NCI-H2196 treated with DMSO at 0.1 percent for 48 hours (cell line): ENCODE results near the gene GATAD2B.
A peak's percentile ranks its signal among the peaks of the same experiment; 100 is the strongest.

Experiments used
- DNase-seq: peaks from one replicate; lab custom pipeline; 2025; ENCODE audit not compliant: unreplicated experiment; lab: John Stamatoyannopoulos, UW

GATAD2B gene

DNA sequence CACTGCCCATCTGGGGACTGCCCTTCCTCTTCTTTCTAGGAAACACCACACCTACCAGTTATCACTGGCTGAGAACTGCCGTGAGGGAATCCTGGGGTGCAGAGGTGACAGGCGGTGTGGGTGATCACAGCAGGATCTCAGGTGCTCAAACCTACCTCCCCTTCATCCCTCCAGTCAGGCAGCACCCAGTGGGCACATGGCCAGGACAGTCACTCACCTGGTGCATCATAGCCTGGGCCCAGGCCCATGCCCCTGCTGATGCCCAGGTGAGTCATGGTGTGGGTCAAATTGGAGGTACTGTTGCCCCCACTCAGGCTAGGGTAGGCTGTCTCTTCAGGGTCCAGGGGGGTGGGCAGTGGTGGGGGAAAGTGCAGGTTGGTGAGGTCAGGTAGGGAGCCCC lies 29.0 kb upstream of the GATAD2B start:
- no peak for DNase-seq

DNA sequence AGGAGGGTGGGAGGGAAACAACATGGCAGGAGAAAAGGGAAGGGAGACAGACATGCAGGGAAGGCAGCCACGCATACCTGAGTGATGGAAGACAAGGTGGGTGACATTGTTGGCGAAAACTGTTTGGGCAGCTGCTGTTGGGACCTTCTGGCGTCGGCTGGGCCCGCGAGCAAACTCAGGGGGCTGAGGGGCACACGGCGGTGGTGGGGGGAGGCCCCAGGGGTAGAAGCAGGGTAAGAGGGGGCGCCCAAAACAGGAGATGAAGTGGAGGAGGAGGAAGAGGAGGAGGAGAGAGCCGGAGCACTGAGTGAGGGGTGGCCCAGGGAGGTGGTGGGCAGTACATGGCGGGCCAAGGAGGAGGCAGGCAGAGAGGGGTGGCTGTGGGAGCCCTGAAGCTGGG lies 28.4 kb upstream of the GATAD2B start:
- DNase-seq: no peak

DNA sequence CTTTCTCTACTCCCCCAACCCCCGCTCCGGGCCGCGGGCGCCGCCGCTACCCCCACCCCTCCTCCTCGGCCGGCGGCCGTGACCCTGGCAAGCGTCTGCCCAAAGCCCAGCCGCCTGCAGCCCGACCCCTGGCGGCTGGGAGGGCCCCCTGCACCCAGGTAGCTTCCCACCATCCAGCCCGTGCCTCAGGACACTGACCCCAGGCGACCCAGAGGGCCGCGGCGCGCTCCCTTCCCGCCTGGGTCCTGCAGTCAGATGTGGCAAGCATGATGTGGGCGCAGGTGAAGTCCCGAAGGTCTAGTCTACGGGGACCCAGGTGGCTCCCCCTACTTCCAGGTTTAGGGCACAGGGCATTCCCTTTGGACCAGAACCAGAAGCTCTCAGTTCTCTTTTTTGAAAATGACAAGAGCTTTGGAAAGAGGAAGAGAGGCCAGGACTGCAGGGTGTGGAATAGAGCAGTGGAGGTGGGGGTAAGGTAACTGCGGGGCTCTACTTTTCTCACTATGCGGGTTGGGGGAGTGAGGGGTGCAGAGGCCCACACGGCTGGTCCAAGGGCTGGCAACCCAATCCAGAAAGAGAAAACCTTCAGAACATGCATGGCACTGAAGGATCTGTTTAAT lies 24.0 kb upstream of the GATAD2B start, which contains the start of gene DENND4B:
DENND4B (minus strand) TSS at position 97 of the 620 bp plus-strand sequence. CDS start 2,344 bp downstream, outside the sequence.
- peak; percentile 62 for DNase-seq

DNA sequence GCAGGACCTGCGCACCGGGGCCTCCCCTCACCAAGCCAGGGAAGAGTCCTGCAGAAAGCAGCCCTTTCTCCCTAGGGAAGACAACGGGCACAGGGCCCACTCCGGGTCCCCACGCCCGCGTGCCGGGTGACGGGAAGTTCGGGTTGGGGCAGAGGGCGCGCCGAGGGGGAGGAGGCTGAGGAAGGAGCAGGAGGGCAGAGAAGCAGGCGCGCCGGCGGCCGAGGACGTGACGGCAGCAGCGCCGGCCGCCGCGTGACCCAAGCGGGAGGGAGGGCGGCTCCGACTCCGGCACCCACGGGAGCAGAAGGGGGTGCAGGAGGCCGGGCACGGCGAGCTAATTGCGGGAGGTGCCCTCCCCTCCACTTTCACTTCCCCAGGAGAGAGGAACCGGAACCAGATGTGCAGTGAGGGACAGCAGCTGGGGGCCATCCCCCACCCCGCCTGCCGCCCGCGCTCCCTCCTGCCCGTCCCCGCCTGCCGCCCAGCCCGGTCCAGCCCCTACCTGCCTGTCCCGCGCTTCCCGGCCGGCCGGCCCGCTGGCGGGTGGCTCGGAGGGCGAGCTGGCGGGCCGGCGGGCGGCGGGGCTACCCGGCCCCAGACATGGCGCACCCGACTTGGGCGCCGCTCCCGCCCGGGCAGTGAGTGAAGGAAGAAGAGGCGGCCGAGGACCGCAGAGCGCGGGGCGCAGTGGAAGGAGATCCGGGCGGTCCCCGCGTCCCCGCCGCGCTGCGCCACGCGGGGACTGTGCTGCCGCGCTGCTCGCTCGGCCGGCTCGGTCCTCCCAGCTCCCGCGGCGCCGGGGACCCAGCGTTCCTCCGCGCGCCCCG lies 23.2 kb upstream of the GATAD2B start:
- peak; percentile 39 for DNase-seq

DNA sequence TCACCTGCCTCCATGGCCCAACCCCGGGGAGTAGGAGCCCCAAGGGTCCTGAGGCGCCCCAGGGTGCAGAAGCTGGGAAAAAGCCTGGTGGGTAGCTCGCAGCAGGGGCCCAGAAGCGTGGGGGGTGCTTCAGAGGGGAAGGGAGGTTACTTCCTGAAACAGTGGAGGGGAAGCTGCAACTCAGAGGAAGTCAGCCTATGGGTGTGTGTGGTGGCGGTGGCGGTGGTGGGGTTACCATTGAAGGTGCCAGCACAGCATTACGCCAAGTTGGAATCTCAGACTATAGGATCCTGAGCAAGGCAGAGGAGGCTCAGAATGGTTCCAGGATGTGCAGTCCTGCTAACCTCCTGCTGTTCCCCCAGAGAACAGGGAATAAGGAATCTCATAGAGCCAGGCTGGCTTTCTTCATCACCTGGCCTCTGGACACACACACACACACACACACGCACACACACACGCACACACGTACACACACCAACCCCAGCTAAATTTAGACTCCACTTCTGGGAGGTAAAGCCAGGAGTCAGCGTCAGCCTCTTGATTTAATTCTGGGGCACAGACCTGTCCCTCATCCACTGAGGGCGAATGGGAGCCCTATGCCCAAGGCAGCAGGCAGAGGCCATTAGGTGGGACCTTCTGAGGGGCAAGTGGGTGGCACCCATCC lies 22.5 kb upstream of the GATAD2B start:
- no peak for DNase-seq

DNA sequence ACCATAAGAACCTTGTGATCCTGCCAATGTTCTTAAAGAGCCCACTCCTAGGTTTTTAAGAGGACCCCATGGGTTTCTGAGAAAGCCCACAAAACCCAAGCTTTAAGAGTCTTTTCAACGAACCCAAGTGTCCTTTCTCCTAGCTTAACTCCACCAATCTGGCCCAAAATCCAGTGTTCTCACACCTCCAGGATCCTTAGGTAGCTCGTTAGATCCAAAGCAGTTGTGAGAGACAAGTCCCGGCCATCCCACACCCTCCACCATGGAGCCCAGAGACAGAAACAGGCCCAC lies 22.0 kb upstream of the GATAD2B start:
- DNase-seq: no peak

DNA sequence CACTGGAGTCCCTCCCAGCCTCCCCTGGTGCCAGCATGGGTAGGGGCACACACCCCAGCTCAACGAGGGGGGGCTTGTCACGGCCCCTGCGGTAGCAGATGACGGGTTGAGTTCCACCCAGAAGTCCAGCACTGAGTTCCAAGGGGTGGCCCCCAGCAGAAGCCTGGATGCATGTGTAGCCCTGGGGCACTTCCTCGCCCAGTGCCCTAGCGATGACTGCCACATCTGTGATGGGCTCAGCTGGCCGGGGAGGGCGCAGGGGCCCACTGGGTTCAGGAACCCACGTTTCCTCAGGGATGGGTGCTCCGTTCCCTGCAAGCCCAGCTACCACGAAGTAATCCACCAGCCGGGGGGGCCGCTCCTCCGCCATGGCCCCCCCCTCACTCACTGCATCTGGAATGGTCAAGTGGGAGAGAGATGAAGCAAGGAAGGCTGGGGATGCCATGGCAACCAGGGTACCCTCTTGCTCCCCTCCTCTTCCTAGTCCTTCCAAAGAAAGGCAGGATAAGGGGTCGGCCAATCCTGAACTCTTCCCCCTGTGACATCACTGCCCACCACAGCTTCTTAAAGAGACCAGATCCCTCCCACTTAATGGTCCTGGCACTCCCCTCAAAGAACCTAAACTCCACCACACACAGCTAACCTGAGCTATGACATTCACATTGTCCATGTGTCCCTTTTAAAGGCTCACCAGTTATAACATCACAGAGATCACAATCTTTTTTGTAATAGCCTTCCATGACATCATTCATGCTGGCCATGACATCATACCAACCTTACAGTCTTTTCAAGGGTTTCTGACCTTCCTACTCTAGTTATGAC lies 21.4 kb upstream of the GATAD2B start:
- DNase-seq: no peak

DNA sequence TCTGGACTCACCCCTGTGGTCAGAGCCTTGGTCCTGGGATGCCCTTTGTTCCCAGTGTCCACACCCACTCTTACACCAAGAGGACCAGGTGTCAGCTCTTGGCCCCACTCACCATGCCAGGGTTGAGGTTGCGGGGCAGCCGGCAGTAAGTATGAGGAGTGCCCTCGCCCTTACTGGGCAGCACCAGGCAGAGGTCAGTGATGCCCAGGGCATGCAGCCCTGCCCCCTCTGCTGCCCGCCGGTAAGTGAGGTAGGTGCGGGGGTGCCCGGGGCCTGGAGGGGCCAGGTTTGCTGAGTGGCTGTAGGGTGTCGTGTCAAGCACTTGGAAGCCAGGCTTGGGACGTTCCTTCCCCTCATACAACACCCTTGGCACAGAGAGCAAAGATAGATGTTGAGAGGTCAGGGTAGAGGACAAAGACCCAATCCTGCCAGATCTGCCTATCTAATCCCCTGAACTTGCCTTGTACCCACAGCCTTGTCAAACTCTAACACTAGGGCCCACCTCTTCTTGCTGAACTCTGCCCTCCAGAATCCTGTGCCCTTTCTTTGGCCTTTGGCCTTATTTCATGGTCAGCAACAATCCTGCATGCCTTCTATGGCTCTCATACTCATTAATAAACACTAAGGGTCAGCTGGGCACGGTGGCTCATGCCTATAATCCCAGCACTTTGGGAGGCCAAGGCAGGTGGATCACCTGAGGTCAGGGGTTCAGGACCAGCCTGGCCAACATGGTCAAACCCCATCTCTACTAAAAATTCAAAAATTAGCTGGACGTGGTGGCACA lies 20.2 kb upstream of the GATAD2B start:
- no peak for DNase-seq

DNA sequence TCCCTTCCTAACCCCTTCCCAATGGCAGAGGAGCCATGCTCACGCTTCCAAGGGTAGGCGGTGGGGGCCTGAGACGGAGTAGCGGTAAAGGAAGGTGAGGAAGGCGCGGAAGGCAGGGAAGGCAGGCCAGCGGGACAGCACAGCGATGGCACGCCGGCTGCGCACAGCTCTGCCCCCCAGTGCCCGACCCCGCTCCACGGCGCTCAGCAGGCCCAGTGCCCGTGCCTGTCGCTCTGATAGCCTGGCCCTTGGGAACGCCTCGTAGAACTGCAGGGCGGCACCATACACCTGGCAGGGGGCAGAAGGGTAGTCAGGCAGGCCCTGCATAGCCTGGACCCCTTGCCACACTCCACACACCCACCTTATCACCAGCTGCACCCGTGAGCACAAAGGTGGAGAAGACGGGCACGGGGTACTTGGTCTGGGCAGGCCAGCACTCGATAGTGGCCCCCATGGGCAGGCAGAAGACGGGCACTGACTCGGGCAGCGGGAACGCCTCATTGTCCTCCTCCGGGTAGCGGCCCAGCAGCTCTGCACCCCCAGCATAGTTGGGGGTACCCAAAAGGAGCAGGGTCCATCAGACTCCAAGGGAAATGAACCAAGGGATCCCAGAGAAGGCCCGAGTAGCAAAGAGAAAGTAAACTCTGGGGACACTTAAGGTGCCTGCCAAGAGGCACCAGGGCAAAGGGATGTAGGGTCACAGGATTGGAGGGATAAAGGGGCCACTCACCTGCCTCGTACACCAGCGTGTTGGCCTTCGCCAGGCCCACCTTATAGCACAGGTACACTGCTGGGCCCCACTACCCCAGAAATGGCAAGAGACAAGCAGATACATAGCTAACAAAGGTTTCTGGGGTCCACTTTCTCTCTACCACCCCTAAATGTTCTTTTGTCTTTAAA lies 19.3 kb upstream of the GATAD2B start:
- DNase-seq: no peak

DNA sequence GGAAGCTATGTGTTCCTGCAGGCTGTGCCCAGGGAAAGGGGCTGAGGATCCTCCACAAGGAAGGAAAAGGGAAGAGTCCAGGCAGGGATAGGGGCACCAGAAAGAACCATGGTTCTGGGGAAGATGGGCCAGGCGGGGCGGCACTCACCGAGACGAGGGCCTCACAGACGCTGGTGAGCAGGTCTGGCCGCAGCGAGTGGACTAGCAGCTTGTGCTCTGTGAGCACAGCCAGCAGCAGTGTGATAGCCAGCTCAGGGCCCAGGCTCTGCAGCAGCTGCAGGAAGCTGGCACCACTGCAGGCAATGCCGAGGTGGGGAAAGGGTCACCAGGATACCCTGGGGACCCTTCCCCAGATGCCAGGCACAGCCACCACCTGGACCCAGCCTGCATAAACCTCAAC lies 18.0 kb upstream of the GATAD2B start:
- DNase-seq: no peak

DNA sequence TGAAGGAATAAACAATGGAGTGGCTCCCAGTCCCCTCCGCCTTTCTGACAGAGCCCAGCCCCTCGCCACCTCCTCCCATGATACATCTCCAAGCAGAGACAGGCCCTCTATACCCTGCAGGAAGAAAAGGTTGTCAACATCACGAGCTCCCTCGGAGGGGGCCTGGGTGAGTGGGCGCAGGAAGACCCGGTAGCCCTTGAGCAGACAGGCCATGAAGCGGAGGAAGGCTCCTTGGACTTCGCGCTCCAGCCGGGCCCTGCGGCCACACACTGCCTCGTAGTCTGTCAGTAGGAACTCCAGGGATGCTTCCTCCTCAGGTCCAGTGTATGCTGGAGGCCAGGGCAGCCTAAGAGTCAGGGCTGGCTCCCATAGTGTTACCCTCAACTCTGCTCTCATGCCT lies 16.7 kb upstream of the GATAD2B start:
- DNase-seq: no peak

DNA sequence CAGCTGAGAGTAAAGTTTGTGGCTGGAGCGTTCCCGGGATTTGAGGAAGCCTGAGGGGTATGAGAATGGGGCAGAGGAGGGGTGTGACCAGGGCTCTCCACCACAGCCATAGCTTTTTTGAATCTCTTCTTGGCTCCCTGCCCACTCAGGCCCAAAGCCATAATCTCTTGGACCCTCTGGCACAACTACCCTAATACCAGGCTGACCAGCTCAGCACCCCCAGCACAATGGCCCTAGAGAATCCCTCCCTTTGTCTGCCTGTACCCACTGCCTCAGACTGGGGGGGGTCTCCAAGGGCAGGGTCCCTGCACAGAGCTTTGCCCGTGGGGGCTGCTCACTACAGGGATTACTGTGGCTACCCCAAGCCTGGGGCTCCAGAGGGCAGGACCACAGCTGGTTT lies 16.2 kb upstream of the GATAD2B start:
- DNase-seq: no peak

DNA sequence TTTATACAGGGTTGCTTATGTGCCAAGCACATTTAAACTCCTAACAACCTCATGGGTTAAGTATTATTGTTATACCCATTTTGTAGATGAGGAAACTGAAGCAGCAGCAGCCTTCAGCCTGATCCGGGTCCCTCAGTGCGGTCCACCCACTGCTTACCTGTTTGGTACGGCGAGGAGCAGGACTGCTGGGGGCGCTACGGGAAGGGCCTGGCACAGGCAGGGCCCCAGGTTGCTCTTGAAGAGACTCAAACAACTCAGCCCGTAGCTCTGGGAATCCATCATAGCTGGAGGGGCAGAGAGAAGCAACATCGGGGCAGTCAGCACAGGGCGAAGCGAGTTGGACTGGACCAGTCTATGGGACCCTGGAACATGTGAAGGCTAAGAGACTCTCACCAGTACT lies 14.6 kb upstream of the GATAD2B start:
- DNase-seq: no peak

DNA sequence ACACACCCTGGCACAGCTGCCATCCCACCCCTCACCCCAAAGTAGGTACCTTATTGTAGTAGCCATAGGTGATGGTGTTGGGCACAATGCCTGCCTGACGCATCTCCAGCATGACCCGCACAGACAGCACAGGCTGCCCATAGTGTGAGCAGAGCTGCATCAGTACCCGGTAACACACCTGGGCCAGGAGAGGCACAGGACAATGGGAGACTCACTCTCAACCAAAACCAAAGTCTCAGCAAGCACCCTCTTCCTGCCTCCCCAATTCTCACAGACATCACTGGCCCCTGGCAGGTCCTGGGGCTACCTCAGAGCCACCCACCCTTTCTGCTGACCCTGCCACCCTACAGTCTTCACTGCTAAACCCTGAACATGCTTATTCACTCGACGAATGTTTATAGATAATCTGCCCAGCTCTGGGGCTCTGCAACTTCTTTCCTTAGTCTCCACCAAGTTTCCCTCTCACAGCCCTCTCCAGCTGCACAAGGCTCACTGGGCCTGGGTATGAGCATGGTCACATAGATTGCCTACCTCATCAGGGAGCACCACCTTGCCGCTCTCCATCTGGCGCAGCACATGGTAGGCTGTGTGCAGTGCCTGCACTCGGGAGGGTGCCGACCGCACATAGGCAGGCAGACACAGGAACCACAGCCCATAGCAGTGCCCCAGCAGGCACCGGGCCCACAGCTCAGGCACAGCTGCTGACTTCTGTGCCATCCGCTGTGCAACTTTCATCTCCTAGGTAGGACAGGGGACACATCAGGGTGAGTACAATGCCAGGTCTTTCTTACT lies 13.4 kb upstream of the GATAD2B start:
- no peak for DNase-seq

DNA sequence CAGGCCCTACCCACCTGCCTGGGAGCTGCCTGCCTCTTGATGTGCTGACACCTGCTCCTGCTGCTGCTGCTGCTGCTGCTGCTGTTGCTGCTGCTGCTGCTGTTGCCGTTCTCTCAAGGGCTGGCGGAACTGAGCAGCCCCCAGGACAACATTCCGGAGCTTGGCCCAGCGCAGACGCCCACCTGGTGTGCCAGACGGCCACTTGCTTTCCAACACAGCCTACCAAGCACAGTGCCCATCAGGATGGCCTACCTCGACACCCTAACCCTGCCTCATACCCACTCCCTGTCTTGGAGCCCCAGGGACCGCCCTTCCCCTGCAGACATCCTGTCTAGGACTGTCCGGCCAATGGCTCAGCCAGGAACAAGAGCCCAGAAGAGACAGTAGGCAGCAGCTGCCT lies 12.0 kb upstream of the GATAD2B start:
- DNase-seq: no peak

DNA sequence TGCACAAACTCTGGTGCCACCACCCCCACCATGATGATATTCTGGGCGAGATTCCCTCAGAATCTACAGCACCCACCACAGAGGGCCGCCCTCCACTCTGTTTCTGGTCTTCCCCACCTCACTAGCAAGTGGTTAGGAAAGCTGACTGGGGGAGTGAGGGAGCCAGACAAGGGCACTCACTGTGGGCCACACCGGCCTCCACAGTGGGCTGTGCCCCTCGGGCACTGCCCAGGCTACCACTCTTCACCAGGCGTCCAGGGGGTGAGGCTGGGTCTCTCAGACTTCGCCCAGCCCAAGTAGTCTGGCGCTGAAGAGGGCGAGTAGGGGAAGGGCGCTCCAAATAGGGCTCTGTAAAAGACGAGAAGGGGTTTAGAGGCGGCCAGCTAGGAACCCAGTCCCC lies 11.2 kb upstream of the GATAD2B start:
- DNase-seq: no peak

DNA sequence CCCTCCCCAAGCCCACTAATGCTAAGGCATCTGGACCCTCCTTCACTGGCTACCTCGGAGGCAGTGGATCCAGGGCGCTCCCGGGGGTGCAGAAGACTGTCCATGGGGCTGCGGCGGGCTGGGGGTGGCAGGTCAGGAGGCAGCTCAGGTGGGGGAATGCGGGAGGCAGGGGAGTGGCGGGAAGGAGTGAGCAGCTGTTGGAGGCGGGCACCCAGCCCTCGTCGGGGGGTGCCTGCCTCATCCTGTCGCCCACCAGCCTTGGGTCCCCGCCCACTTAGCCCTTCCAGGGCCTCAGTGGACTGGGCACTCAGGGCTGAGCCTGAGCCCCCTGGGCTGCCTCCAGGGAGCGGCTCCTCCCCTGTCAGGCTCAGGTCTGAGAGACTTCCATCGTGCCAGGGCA lies 10.7 kb upstream of the GATAD2B start:
- no peak for DNase-seq

DNA sequence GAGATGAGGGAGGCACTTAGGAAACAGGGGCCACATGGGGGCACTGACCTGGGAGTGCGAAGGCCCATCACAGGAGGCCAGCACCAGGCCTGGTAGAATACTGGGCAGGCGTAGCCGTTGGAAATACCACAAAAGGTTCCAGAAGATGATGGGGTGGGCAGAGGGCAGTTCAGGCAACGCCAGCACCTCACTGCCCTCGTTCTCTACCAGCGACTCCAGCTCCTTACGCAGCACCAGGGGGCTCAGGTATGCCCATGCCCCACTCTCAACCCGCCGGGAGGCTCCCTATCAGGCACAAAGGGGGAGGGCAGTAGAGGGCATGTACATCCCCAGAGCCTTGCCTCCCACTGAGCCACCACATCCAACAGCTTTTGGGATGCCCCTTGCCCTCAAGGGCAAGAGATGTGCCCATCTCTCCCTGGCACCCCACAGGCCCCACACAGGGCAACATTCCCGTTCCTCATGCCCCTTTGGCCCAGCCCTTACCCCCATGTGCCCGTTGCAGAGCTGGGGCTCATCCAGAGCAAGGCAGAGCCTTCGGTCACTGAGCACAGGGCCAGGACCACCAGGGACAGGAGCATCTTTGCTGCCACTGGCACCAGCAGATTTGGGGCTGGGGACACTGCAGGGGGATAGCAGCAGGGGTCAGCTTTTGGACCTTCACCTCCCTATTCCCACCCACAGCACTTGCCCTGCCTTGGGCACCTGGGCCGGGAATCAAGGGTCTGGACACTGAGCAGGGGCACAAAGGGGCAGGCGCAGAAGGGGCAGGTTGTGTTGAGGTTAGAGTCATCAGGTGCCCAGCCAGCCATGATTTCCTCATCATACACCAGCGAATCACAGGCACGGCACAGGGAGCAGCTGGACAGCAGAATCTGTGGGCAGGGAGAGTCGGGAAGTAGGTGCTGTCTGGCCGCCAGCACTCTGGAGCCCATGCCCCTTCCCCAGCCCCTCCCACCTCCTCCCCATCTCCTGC lies 9.7 kb upstream of the GATAD2B start:
- DNase-seq: no peak
